Heart left ventricle (tissue), 13 donors: Measurements from ENCODE around the gene SPPL3.

Experiments used
- CTCF ChIP-seq, 12 donors: fragments of 200-600 bp; sonication (generic) in 4 of 12; IDR thresholded peaks; one replicate each; pipeline versions ENCODE4 v1.5.0 to v1.8.0; 2018 to 2022; ENCODE audit warnings: antibody characterized with exemption in 12 of 12, mild to moderate bottlenecking in 5 of 12
- POLR2A ChIP-seq, 2 donors: fragments of 450-650 bp; IDR thresholded peaks; one replicate each; pipeline ENCODE4 v1.6.1; 2017; ENCODE audit warnings: antibody characterized with exemption in 2 of 2, mild to moderate bottlenecking in 2 of 2, moderate library complexity in 2 of 2
- donor health status: ischemic (EF 13 %, LVEDD 7.1; RV severe dilation, severe dysfunction).
- donor health status: DM: no; HTN: yes; CAD: no.
- donor health status: DM: no; HTN: no; CAD: no.
- donor health status: ischemic (EF 25% LVEDD 6.9; RV normal size, moderate dysfunction).
- donor health status: ischemic (EF 25% LVEDD 5.7; RV mildly dilated, moderate dysfunction).
- donor health status: ischemic (EF 35%, LVEDD 5.7; RV mildly dilated, moderate dysfunction).
- donor health status: nonischemic (EF 11% LVEDD 7.7; RV severe dilation, severe dysfunction).
- donor health status: DM: yes; HTN: yes; CAD: no.
- donor health status: PGD.
- donor health status: ischemic (EF 29% LVEDD 5.4; RV normal size, mild dysfunction).
- donor health status: nonischemic (EF 23%, LVEDD 6.1; RV moderate dilation, normal function).

- TF ChIP-seq CTCF (IDR thresholded peaks at IDR 0.05) (no peak), POLR2A (IDR thresholded peaks at IDR 0.05) (no peak)
Measured at GRCh38 chr12:120720987-120721801, 183.0 kb downstream of the SPPL3 start.
